Measurements from ENCODE around the gene RO60.
A peak's percentile ranks its signal among the peaks of the same experiment; 100 is the strongest.

The RO60 gene

DNA sequence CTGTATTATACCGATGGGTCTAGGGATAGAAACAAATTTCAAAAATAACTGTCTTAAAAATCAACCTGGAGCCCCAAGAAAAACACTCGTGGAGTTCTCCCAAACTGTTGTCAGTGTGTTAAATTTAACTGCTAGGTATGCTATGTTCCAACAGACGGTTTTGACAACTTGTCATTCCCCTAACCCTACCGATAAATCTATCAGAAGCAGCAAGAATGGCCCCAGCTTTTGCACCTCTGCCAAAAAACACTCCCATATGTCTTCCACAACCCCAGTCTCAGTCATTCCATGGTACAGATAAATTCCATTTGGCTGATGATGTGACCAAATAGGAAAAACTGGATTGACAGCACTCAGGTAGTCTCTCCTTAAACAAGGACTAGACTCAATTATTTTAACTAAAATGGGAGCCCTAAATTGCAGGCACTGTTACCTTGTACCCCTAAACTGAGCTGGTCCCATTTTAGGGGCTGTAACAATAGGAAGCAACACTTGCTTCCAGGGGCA, 5.2 kb upstream of the RO60 start:
- Histone ChIP-seq H4K91ac (ENCODE audit: low read depth, low read length, poor library complexity) (no peak overlapping the region), H2BK120ac (ENCODE audit: low read depth, low read length) (no peak overlapping the region), H3K14ac (ENCODE audit: low read length) (no peak overlapping the region), H3K27me3 (ENCODE audit: control insufficient read depth in 3 of 3, insufficient read depth in 3 of 3, low read depth in 1 of 3, low read length in 3 of 3) (no peaks in the 10 kb centered on the region), H2AK5ac (ENCODE audit: low read depth, low read length) (no peak overlapping the region), H2BK5ac (ENCODE audit: low read length) (no peak overlapping the region), H3K27ac (replicated peaks; ENCODE audit: low read length) (no peak overlapping the region), H3K79me1 (ENCODE audit: low read depth, low read length) (peaks cover 3% of the 10 kb centered on the region), H4K8ac (ENCODE audit: low read depth, low read length) (no peak overlapping the region), H2AFZ (ENCODE audit: low read length) (no peak overlapping the region), H2BK15ac (ENCODE audit: low read length) (no peak overlapping the region), H3K9ac (ENCODE audit: low read depth, low read length, poor library complexity) (no peak overlapping the region), H3K9me3 (replicated peaks in 1 of 2; ENCODE audit: control insufficient read depth in 2 of 2, insufficient read depth in 1 of 2, low read depth in 1 of 2, low read length in 2 of 2) (no peaks in the 10 kb centered on the region), H3K36me3 (replicated peaks in 1 of 2; ENCODE audit: control insufficient read depth in 2 of 2, insufficient read depth in 2 of 2, low read length in 2 of 2) (peaks cover 0 to 37% of the 10 kb centered on the region in 2 donors), H3K18ac (ENCODE audit: low read length) (no peak overlapping the region), H3K23ac (ENCODE audit: low read depth, low read length, poor library complexity) (no peak overlapping the region), H3K4me3 (ENCODE audit: low read length in 2 of 2) (no peak overlapping the region), H3K4ac (ENCODE audit: low read length) (no peak overlapping the region), H2BK12ac (ENCODE audit: low read length) (no peak overlapping the region), H3K4me1 (ENCODE audit: control insufficient read depth in 2 of 2, insufficient read depth in 1 of 2, low read depth in 1 of 2, low read length in 2 of 2) (no peaks in the 10 kb centered on the region), H3K4me2 (ENCODE audit: insufficient read depth, low read length, poor library complexity, severe bottlenecking) (no peak overlapping the region)
- no CpG with 5 or more reads among the region's 4 CpGs for WGBS, 2 donors (ENCODE audit: extremely low coverage in 2 of 2, insufficient read length in 2 of 2, insufficient replicate concordance in 1 of 2)
- DNase-seq (ENCODE audit: low spot score): no peak

- Histone ChIP-seq H3K79me1 (ENCODE audit: low read depth, low read length) (peaks cover 4% of the 10 kb centered on the region), H2BK120ac (ENCODE audit: low read depth, low read length) (no peak overlapping the region), H2BK5ac (ENCODE audit: low read length) (peak overlapping the region; percentile 94), H3K4me1 (ENCODE audit: control insufficient read depth in 2 of 2, insufficient read depth in 1 of 2, low read depth in 1 of 2, low read length in 2 of 2) (peaks cover 0 to 5% of the 10 kb centered on the region in 2 donors), H3K27me3 (ENCODE audit: control insufficient read depth in 3 of 3, insufficient read depth in 3 of 3, low read depth in 1 of 3, low read length in 3 of 3) (no peaks in the 10 kb centered on the region), H2AFZ (ENCODE audit: low read length) (peak overlapping the region; percentile 94), H3K4ac (ENCODE audit: low read length) (peak overlapping the region; percentile 66), H3K4me3 (ENCODE audit: low read length in 2 of 2) (peak overlapping the region; percentile 98), H3K9me3 (replicated peaks in 1 of 2; ENCODE audit: control insufficient read depth in 2 of 2, insufficient read depth in 1 of 2, low read depth in 1 of 2, low read length in 2 of 2) (peaks cover 0 to 12% of the 10 kb centered on the region in 2 donors), H2BK15ac (ENCODE audit: low read length) (no peak overlapping the region), H3K14ac (ENCODE audit: low read length) (peak overlapping the region; percentile 39), H3K27ac (replicated peaks; ENCODE audit: low read length) (peak overlapping the region; percentile 99), H3K23ac (ENCODE audit: low read depth, low read length, poor library complexity) (peak overlapping the region; percentile 99), H3K4me2 (ENCODE audit: insufficient read depth, low read length, poor library complexity, severe bottlenecking) (peak overlapping the region; percentile 69), H3K9ac (ENCODE audit: low read depth, low read length, poor library complexity) (peak overlapping the region; percentile 95), H3K36me3 (replicated peaks in 1 of 2; ENCODE audit: control insufficient read depth in 2 of 2, insufficient read depth in 2 of 2, low read length in 2 of 2) (peaks cover 0 to 25% of the 10 kb centered on the region in 2 donors), H2AK5ac (ENCODE audit: low read depth, low read length) (no peak overlapping the region), H4K91ac (ENCODE audit: low read depth, low read length, poor library complexity) (no peak overlapping the region), H3K18ac (ENCODE audit: low read length) (peak overlapping the region; percentile 90), H4K8ac (ENCODE audit: low read depth, low read length) (no peak overlapping the region), H2BK12ac (ENCODE audit: low read length) (no peak overlapping the region)
- DNase-seq (ENCODE audit: low spot score): peak; percentile 31
- no CpG with 5 or more reads among the region's 37 CpGs for WGBS, 2 donors (ENCODE audit: extremely low coverage in 2 of 2, insufficient read length in 2 of 2, insufficient replicate concordance in 1 of 2)
Measured at GRCh38 chr1:193058529-193059281, 707 bp upstream of the RO60 start.

- peak overlapping the region; percentile 99 for H3K27ac ChIP-seq (replicated peaks; ENCODE audit: low read length)
- WGBS, 2 donors (ENCODE audit: extremely low coverage in 2 of 2, insufficient read length in 2 of 2, insufficient replicate concordance in 1 of 2): no CpG with 5 or more reads among the region's 9 CpGs
- peak overlapping the region; percentile 94 for H2AFZ ChIP-seq (ENCODE audit: low read length)
- H3K23ac ChIP-seq (ENCODE audit: low read depth, low read length, poor library complexity): peak overlapping the region; percentile 99
- no peak overlapping the region for H2BK120ac ChIP-seq (ENCODE audit: low read depth, low read length)
- no peak overlapping the region for H3K14ac ChIP-seq (ENCODE audit: low read length)
- H3K9me3 ChIP-seq (replicated peaks in 1 of 2; ENCODE audit: control insufficient read depth in 2 of 2, insufficient read depth in 1 of 2, low read depth in 1 of 2, low read length in 2 of 2): peaks cover 0 to 12% of the 10 kb centered on the region in 2 donors
- H2BK15ac ChIP-seq (ENCODE audit: low read length): no peak overlapping the region
- no peak overlapping the region for H4K8ac ChIP-seq (ENCODE audit: low read depth, low read length)
- peak overlapping the region; percentile 99 for H3K9ac ChIP-seq (ENCODE audit: low read depth, low read length, poor library complexity)
- H2AK5ac ChIP-seq (ENCODE audit: low read depth, low read length): no peak overlapping the region
- no peak overlapping the region for H3K4ac ChIP-seq (ENCODE audit: low read length)
- DNase-seq (ENCODE audit: low spot score): no peak
- no peak overlapping the region for H2BK12ac ChIP-seq (ENCODE audit: low read length)
- no peaks in the 10 kb centered on the region for H3K27me3 ChIP-seq (ENCODE audit: control insufficient read depth in 3 of 3, insufficient read depth in 3 of 3, low read depth in 1 of 3, low read length in 3 of 3)
- H2BK5ac ChIP-seq (ENCODE audit: low read length): peak overlapping the region; percentile 95
- peaks cover 0 to 5% of the 10 kb centered on the region in 2 donors for H3K4me1 ChIP-seq (ENCODE audit: control insufficient read depth in 2 of 2, insufficient read depth in 1 of 2, low read depth in 1 of 2, low read length in 2 of 2)
- peak overlapping the region; percentile 100 for H3K18ac ChIP-seq (ENCODE audit: low read length)
- no peak overlapping the region for H4K91ac ChIP-seq (ENCODE audit: low read depth, low read length, poor library complexity)
- H3K36me3 ChIP-seq (replicated peaks in 1 of 2; ENCODE audit: control insufficient read depth in 2 of 2, insufficient read depth in 2 of 2, low read length in 2 of 2): peaks cover 0 to 18% of the 10 kb centered on the region in 2 donors
- H3K4me3 ChIP-seq (ENCODE audit: low read length in 2 of 2): peak overlapping the region; percentile 98
- H3K79me1 ChIP-seq (ENCODE audit: low read depth, low read length): peaks cover 4% of the 10 kb centered on the region
- H3K4me2 ChIP-seq (ENCODE audit: insufficient read depth, low read length, poor library complexity, severe bottlenecking): no peak overlapping the region
Measured at GRCh38 chr1:193060115-193060403, 647 bp downstream of the RO60 start.

GRCh38 chr1:193060406-193060805, 994 bp downstream of the RO60 start:
- Histone ChIP-seq H2BK5ac (ENCODE audit: low read length) (no peak overlapping the region), H3K27me3 (ENCODE audit: control insufficient read depth in 3 of 3, insufficient read depth in 3 of 3, low read depth in 1 of 3, low read length in 3 of 3) (no peaks in the 10 kb centered on the region), H2BK12ac (ENCODE audit: low read length) (no peak overlapping the region), H3K4me2 (ENCODE audit: insufficient read depth, low read length, poor library complexity, severe bottlenecking) (peak overlapping the region; percentile 2), H3K27ac (replicated peaks; ENCODE audit: low read length) (no peak overlapping the region), H3K14ac (ENCODE audit: low read length) (no peak overlapping the region), H2BK120ac (ENCODE audit: low read depth, low read length) (no peak overlapping the region), H3K4me1 (ENCODE audit: control insufficient read depth in 2 of 2, insufficient read depth in 1 of 2, low read depth in 1 of 2, low read length in 2 of 2) (peaks cover 0 to 5% of the 10 kb centered on the region in 2 donors), H3K23ac (ENCODE audit: low read depth, low read length, poor library complexity) (no peak overlapping the region), H4K8ac (ENCODE audit: low read depth, low read length) (no peak overlapping the region), H3K4me3 (ENCODE audit: low read length in 2 of 2) (peak overlapping the region; percentile 74 to 98), H3K4ac (ENCODE audit: low read length) (no peak overlapping the region), H3K79me1 (ENCODE audit: low read depth, low read length) (peaks cover 4% of the 10 kb centered on the region), H4K91ac (ENCODE audit: low read depth, low read length, poor library complexity) (no peak overlapping the region), H2AFZ (ENCODE audit: low read length) (peak overlapping the region; percentile 94), H3K18ac (ENCODE audit: low read length) (no peak overlapping the region), H3K9me3 (replicated peaks in 1 of 2; ENCODE audit: control insufficient read depth in 2 of 2, insufficient read depth in 1 of 2, low read depth in 1 of 2, low read length in 2 of 2) (peaks cover 0 to 12% of the 10 kb centered on the region in 2 donors), H2AK5ac (ENCODE audit: low read depth, low read length) (no peak overlapping the region), H2BK15ac (ENCODE audit: low read length) (no peak overlapping the region), H3K36me3 (replicated peaks in 1 of 2; ENCODE audit: control insufficient read depth in 2 of 2, insufficient read depth in 2 of 2, low read length in 2 of 2) (peaks cover 0 to 15% of the 10 kb centered on the region in 2 donors), H3K9ac (ENCODE audit: low read depth, low read length, poor library complexity) (no peak overlapping the region)
- no CpG with 5 or more reads among the region's 4 CpGs for WGBS, 2 donors (ENCODE audit: extremely low coverage in 2 of 2, insufficient read length in 2 of 2, insufficient replicate concordance in 1 of 2)
- DNase-seq (ENCODE audit: low spot score): no peak
